ENCODE data around the gene MFF. TPM values are rescaled to one million over a fixed set of nuclear protein-coding genes. Genes with fewer than 3 reads are reported as not detected.

Gene MFF
- total and polyA plus RNA-seq, 2 of the 8 experiments (the other 6 are each of a cell fraction or from before 2014, with no cell fraction given) = 36.2 to 86.8 TPM

GRCh38 chr2:227383686-227384085 is 58.6 kb downstream of the MFF start (continued):
- no peak for TF ChIP-seq CREB1 (IDR thresholded peaks at IDR 0.05)
- no peak for TF ChIP-seq MAX (IDR thresholded peaks at IDR 0.05)
- no peak for TF ChIP-seq ATF3 (IDR thresholded peaks at IDR 0.05; ENCODE audit: insufficient read depth, low read depth, low read length)
- no peak for TF ChIP-seq EGR1 (IDR thresholded peaks at IDR 0.05; ENCODE audit: borderline replicate concordance, low read depth, low read length)
- no peak for TF ChIP-seq SP4 (IDR thresholded peaks at IDR 0.05; ENCODE audit: low read length)

Data from H1 (cell line).